ENCODE measurements around the gene FASTKD3. TPM values are rescaled to one million over a fixed set of nuclear protein-coding genes. Genes with fewer than 3 reads are reported as not detected.

FASTKD3 gene
- total RNA-seq, 1 experiment from 2014 or later: 9.9 TPM

- Histone ChIP-seq H3K4me1 (ENCODE audit: control insufficient read depth, insufficient read depth, low read length) (no peaks in the 10 kb centered on the region), H3K27ac (ENCODE audit: low read length) (no peak overlapping the region), H3K4me3 (ENCODE audit: low read depth in 2 of 2, low read length in 2 of 2) (no peak overlapping the region), H3K36me3 (ENCODE audit: control insufficient read depth, insufficient read depth, low read length) (peaks cover 51% of the 10 kb centered on the region), H3K27me3 (ENCODE audit: control insufficient read depth, insufficient read depth, low read length) (no peaks in the 10 kb centered on the region), H3K9me3 (ENCODE audit: control insufficient read depth, insufficient read depth, low read depth, low read length) (no peaks in the 10 kb centered on the region)
- ChIA-PET CTCF (no interaction called here), POLR2A (no interaction called here)
- BruUV-seq (replicated peaks): no TSS peak
- in situ Hi-C loops (cut with HindIII; ENCODE audit: low pct_unique_long_range_greater_than_20kb, low sequenced_read_pairs): no loop called here
- TF ChIP-seq REST (IDR thresholded peaks at IDR 0.05; ENCODE audit: insufficient read depth in 1 of 2, low read depth in 2 of 2, low read length in 1 of 2) (no peak), SIN3A (IDR thresholded peaks at IDR 0.05; ENCODE audit: borderline replicate concordance, insufficient read depth, low read depth, low read length) (no peak), CTCF (IDR thresholded peaks at IDR 0.05) (no peak), POLR2AphosphoS5 (IDR thresholded peaks at IDR 0.05; ENCODE audit: low read depth, low read length) (no peak), TCF7L2 (IDR thresholded peaks at IDR 0.05; ENCODE audit: low read depth, low read length) (no peak)
- ATAC-seq (no peak), DNase-seq (ENCODE audit: low read depth, low spot score) (no peak)
- intact Hi-C loops (cut with micrococcal nuclease; ENCODE audit: unreplicated experiment): no loop called here
These were observed 9.0 kb upstream of the FASTKD3 start for GRCh38 chr5:7877851-7878250.

GRCh38 chr5:7876867-7877266 is 8.0 kb upstream of the FASTKD3 start:
- ATAC-seq: no peak
- Histone ChIP-seq H3K36me3 (ENCODE audit: control insufficient read depth, insufficient read depth, low read length) (peaks cover 44% of the 10 kb centered on the region), H3K27ac (ENCODE audit: low read length) (no peak overlapping the region), H3K4me1 (ENCODE audit: control insufficient read depth, insufficient read depth, low read length) (no peaks in the 10 kb centered on the region), H3K9me3 (ENCODE audit: control insufficient read depth, insufficient read depth, low read depth, low read length) (no peaks in the 10 kb centered on the region), H3K27me3 (ENCODE audit: control insufficient read depth, insufficient read depth, low read length) (no peaks in the 10 kb centered on the region), H3K4me3 (ENCODE audit: low read depth in 2 of 2, low read length in 2 of 2) (no peak overlapping the region)
- intact Hi-C loops (cut with micrococcal nuclease; ENCODE audit: unreplicated experiment) (no loop called here), in situ Hi-C loops (cut with HindIII; ENCODE audit: low pct_unique_long_range_greater_than_20kb, low sequenced_read_pairs) (no loop called here)
- DNase-seq (ENCODE audit: low read depth, low spot score): no peak
- ChIA-PET POLR2A (interaction anchor here (0.7 kb wide), 1 partner anchor 13 kb away, joined by 4 read pairs; no protein-coding TSS in a partner anchor), CTCF (no interaction called here)
- BruUV-seq (replicated peaks): no TSS peak
- TF ChIP-seq TCF7L2 (IDR thresholded peaks at IDR 0.05; ENCODE audit: low read depth, low read length): no peak
- TF ChIP-seq POLR2AphosphoS5 (IDR thresholded peaks at IDR 0.05; ENCODE audit: low read depth, low read length): no peak
- no peak for TF ChIP-seq REST (IDR thresholded peaks at IDR 0.05; ENCODE audit: insufficient read depth in 1 of 2, low read depth in 2 of 2, low read length in 1 of 2)
- no peak for TF ChIP-seq CTCF (IDR thresholded peaks at IDR 0.05)
- no peak for TF ChIP-seq SIN3A (IDR thresholded peaks at IDR 0.05; ENCODE audit: borderline replicate concordance, insufficient read depth, low read depth, low read length)

Data from Panc1 (cell line).